Thoracic aorta (tissue), 2 donors: ENCODE data around the gene MAPK11. TPM values are rescaled to one million over a fixed set of nuclear protein-coding genes. Genes with fewer than 3 reads are reported as not detected.

Experiments used
- ATAC-seq: fragments of 150-250 bp; one replicate; pipeline ENCODE4 v1.8.0; 2017; ENCODE audit warnings: low read depth; ENCODE audit not compliant: insufficient number of reproducible peaks, low FRiP score
- DNase-seq: peaks from one replicate; pipeline ENCODE4 v3.0.0-alpha.2; 2020; ENCODE audit warnings: low spot score
- H3K27ac ChIP-seq, 2 donors: fragments of 200-600 bp; sonication (generic); 1 replicate in 1 of 2; 2 replicates in 1 of 2; pipeline ENCODE4 v1.5.1; 2016; ENCODE audit warnings: mild to moderate bottlenecking in 2 of 2, moderate library complexity in 2 of 2
- H3K27me3 ChIP-seq: fragments of 200-600 bp; sonication (generic); replicated peaks from 2 replicates; pipeline ENCODE4 v1.6.0; 2016; ENCODE audit warnings: mild to moderate bottlenecking; ENCODE audit not compliant: insufficient read depth
- H3K36me3 ChIP-seq: fragments of 200-600 bp; sonication (generic); one replicate; pipeline ENCODE4 v1.5.1; 2016
- H3K4me1 ChIP-seq, 2 donors: fragments of 200-600 bp; sonication (generic); 1 replicate in 1 of 2; 2 replicates in 1 of 2; pipeline versions ENCODE4 v1.5.1 to v1.6.0; 2016; ENCODE audit warnings: low read depth in 2 of 2, mild to moderate bottlenecking in 1 of 2; ENCODE audit not compliant: control insufficient read depth in 1 of 2
- H3K4me3 ChIP-seq: fragments of 200-600 bp; sonication (generic); 2 replicates; pipeline ENCODE4 v1.5.1; 2016; ENCODE audit warnings: mild to moderate bottlenecking
- H3K9me3 ChIP-seq: fragments of 200-600 bp; sonication (generic); 2 replicates; pipeline ENCODE4 v1.5.1; 2016
- total RNA-seq, 2 donors: library from RNA; depleted of rRNA; stranded (reverse); fragments of >200 nt; gene quantifications; one replicate each; pipeline versions ENCODE4 v1.1.0 to v1.2.3, GENCODE V29; 2016
- TF ChIP-seq, protein P1 (sequence below): fragments of 200-600 bp; sonication (generic); IDR thresholded peaks from one replicate; pipeline ENCODE4 v1.5.1; 2019; ENCODE audit warnings: antibody characterized with exemption

Gene MAPK11
- total RNA-seq, 2 donors from 2014 or later, result 5.8 to 8.8 TPM

DNA sequence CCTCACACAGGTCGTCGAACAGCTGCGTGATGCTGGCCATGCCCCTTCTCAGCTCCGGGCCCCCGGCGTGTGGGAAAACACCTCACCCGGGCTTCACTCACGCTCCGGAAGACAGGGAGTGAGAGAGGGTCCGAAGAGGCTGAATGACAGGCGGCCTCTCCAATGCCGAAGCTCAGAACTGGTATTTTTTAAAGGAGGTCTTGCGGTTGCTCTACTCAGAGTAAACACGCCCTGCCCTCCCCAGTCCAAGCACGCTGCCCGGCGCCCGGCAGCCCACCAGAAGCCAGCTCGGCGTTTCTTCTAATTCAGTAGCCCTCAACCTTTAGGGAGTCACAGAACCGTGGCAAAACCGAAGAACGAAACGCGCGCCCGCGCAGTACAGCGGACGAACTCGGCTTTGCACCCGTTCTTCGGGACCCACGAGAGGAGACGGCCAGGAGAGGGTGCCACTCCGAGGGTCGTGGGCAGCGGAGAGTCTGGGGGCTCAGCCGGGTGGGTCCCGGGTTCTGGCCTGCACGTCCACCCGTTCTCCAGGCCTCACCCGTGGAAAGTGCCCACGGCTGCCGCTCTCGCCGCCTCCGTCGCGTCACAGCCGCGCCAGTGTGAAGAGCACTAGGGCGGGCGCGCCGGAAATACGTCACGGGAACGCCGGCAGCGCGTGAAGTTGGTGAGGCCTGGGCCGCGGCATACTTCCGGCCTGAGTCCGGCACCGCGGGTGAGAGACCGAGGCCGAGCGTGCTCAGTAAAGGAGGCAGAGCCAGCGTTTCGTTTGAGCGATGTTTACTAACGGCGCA is 25.6 kb downstream of the MAPK11 start, which contains the start of gene TUBGCP6:
Gene TUBGCP6 (minus strand): TSS at position 604 of the 794 bp plus-strand sequence. CDS start 564 bp downstream, at position 40.
- DNase-seq, result peak; percentile 83
- H3K4me1 ChIP-seq, result peaks cover 32 to 54% of the 10 kb centered on the region in 2 donors
- ATAC-seq, result peak; percentile 90
- H3K9me3 ChIP-seq, result no peaks in the 10 kb centered on the region
- peak within 1 kb of the TSS; percentile 86 to 90 for H3K27ac ChIP-seq
- H3K27me3 ChIP-seq, result no peaks in the 10 kb centered on the region
- TF ChIP-seq, protein P1, sequence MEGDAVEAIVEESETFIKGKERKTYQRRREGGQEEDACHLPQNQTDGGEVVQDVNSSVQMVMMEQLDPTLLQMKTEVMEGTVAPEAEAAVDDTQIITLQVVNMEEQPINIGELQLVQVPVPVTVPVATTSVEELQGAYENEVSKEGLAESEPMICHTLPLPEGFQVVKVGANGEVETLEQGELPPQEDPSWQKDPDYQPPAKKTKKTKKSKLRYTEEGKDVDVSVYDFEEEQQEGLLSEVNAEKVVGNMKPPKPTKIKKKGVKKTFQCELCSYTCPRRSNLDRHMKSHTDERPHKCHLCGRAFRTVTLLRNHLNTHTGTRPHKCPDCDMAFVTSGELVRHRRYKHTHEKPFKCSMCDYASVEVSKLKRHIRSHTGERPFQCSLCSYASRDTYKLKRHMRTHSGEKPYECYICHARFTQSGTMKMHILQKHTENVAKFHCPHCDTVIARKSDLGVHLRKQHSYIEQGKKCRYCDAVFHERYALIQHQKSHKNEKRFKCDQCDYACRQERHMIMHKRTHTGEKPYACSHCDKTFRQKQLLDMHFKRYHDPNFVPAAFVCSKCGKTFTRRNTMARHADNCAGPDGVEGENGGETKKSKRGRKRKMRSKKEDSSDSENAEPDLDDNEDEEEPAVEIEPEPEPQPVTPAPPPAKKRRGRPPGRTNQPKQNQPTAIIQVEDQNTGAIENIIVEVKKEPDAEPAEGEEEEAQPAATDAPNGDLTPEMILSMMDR, result peak; percentile 47
- H3K4me3 ChIP-seq, result peak within 1 kb of the TSS; percentile 89
- peaks cover 5% of the 10 kb centered on the region for H3K36me3 ChIP-seq

DNA sequence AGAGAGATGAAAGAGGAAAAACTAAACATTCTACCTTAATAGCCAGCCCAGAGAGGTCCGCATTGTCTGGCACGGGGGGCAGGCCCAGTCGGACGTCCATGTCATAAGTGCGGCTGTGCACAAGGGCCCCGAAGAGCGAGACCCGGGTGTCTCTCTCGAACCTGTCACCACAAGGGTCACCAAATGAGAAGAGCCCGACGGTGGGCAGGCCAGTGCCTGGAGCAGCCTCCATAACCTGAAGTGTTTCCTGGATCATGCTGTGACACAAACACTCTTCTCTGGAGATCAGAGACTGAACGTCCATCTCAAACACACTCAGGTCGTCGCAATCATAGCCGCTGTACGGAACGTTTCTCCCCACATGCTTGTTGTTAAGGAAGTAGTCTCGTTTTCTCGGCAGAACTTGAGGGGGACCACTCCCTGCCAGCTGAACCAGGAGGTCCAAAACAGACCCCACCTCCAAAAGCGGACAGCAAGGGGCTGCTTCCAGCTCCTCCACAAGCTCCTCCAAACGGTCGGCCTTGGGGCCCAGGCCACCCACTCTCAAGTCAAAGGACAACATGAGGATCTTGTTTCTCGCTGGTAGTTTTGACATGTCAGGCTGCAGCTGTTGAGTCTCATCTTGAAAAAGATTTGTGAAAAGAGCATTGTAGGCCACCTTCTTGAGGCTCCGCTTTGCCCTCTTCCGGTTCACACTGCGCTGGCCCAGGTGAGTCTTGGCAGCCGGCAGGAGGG is 26.3 kb downstream of the MAPK11 start:
- H3K4me1 ChIP-seq, result peaks cover 29 to 50% of the 10 kb centered on the region in 2 donors
- TF ChIP-seq, protein P1, result no peak
- no peak for ATAC-seq

DNA sequence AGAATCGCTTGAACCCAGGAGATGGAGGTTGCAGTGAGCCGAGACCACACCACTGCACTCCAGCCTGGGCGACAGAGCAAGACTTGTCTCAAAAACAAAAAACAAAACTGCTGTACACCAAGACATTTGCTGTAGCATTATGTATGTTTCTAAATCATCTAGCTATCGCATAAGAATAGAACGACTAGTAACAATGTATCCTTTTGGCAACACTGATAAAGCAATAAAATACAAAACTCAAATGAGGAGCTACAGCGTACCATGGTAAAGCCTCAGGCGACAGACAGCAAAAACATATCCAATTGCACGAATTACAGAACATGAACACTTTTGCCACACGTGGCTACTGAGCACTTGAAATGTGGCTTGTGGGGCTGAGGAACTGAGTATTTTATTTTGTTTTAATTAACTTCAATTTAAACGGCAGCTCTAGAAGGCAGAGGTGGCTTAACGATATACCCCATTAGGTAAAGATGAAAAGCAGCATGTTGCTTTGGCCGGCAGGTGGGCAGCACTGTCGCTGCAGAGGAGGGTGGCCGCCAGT is 27.7 kb downstream of the MAPK11 start:
- Histone ChIP-seq H3K4me3 (peak overlapping the region; percentile 89), H3K27ac (no peak overlapping the region), H3K4me1 (peaks cover 29 to 44% of the 10 kb centered on the region in 2 donors), H3K36me3 (peaks cover 17% of the 10 kb centered on the region), H3K27me3 (no peaks in the 10 kb centered on the region), H3K9me3 (no peaks in the 10 kb centered on the region)
- no peak for DNase-seq
- TF ChIP-seq, protein P1, result no peak
- ATAC-seq, result no peak

More for the DNA sequence above, 26.3 kb downstream of the MAPK11 start:
- peaks cover 10% of the 10 kb centered on the region for H3K36me3 ChIP-seq
- no peaks in the 10 kb centered on the region for H3K27me3 ChIP-seq
- no peaks in the 10 kb centered on the region for H3K9me3 ChIP-seq
- peak overlapping the region; percentile 86 to 90 for H3K27ac ChIP-seq
- no peak for DNase-seq
- peak overlapping the region; percentile 89 for H3K4me3 ChIP-seq

DNA sequence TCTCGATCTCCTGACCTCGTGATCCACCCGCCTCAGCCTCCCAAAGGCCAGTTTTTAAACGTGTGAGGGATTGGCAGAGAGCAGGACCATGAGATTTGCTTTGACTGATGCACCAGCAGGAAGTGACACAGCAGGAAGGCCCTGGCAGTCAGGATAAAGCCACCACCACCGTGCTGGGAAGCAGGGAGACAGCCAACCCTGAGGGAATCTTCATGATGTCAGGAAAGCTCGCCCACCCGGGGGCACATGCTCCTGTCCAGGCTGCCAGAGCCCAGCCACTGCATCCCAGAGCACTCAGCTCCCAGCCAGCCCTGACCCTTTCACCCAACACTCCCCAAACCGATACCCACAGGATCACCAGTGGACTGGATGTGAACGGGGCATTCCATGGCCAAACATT is 31.4 kb downstream of the MAPK11 start:
- Histone ChIP-seq H3K27me3 (no peaks in the 10 kb centered on the region), H3K4me3 (no peak overlapping the region), H3K4me1 (peaks cover 21 to 27% of the 10 kb centered on the region in 2 donors), H3K9me3 (no peaks in the 10 kb centered on the region), H3K27ac (no peak overlapping the region), H3K36me3 (peaks cover 25% of the 10 kb centered on the region)
- no peak for ATAC-seq
- DNase-seq, result no peak
- TF ChIP-seq, protein P1, result no peak
